KMS-11 (cell line): ENCODE results near the gene OR13C5.
"Not testable (repeated sequence)": the region's sequence is repeated elsewhere in the genome, so short reads cannot be mapped to it uniquely, and the experiment has no call there.

Experiments
- H2AFZ ChIP-seq: fragments of 200-600 bp; sonication (generic); 2 replicates; pipeline ENCODE4 v1.6.1; 2016; ENCODE audit warnings: antibody characterized with exemption, mixed run types, low read depth
- H3K27ac ChIP-seq: fragments of 200-600 bp; sonication (generic); 2 replicates; pipeline ENCODE4 v1.6.1; 2016; ENCODE audit warnings: mild to moderate bottlenecking, mixed run types
- H3K27me3 ChIP-seq: fragments of 200-600 bp; sonication (generic); 2 replicates; pipeline ENCODE4 v1.6.1; 2017; ENCODE audit warnings: mild to moderate bottlenecking, low read depth, mixed run types, moderate library complexity; ENCODE audit not compliant: insufficient read depth
- H3K36me3 ChIP-seq: fragments of 200-600 bp; sonication (generic); 2 replicates; pipeline ENCODE4 v1.6.1; 2017; ENCODE audit warnings: mild to moderate bottlenecking, mixed run types; ENCODE audit not compliant: insufficient read depth
- H3K4me1 ChIP-seq: fragments of 200-600 bp; sonication (generic); 2 replicates; pipeline ENCODE4 v1.6.1; 2016; ENCODE audit warnings: mild to moderate bottlenecking, low read depth, mixed run types; ENCODE audit not compliant: poor library complexity, severe bottlenecking
- H3K4me2 ChIP-seq: fragments of 200-600 bp; sonication (generic); 2 replicates; pipeline ENCODE4 v1.7.0; 2016; ENCODE audit warnings: mild to moderate bottlenecking, mixed run types
- H3K4me3 ChIP-seq: fragments of 200-600 bp; sonication (generic); IDR thresholded peaks from 2 replicates; pipeline ENCODE4 v1.6.1; 2017; ENCODE audit warnings: low read depth, low read length, mixed read lengths; ENCODE audit not compliant: insufficient read depth
- H3K79me2 ChIP-seq: fragments of 200-600 bp; sonication (generic); 2 replicates; pipeline ENCODE4 v1.6.1; 2016; ENCODE audit warnings: low read depth, mixed run types; ENCODE audit not compliant: insufficient read depth
- H3K9ac ChIP-seq: fragments of 200-600 bp; sonication (generic); 2 replicates; pipeline ENCODE4 v1.6.1; 2016; ENCODE audit warnings: mild to moderate bottlenecking, mixed run types
- H4K20me1 ChIP-seq: fragments of 200-600 bp; sonication (generic); 2 replicates; pipeline ENCODE4 v1.6.1; 2016; ENCODE audit warnings: mild to moderate bottlenecking, mixed run types; ENCODE audit not compliant: insufficient read depth
- TF ChIP-seq, protein P1 (sequence below): fragments of 200-600 bp; sonication (generic); conservative IDR thresholded peaks from 2 replicates; pipeline ENCODE4 v1.6.1; 2017; ENCODE audit warnings: low read depth, mild to moderate bottlenecking, antibody characterized with exemption, low read length, moderate library complexity, mixed read lengths

The OR13C5 gene, protein sequence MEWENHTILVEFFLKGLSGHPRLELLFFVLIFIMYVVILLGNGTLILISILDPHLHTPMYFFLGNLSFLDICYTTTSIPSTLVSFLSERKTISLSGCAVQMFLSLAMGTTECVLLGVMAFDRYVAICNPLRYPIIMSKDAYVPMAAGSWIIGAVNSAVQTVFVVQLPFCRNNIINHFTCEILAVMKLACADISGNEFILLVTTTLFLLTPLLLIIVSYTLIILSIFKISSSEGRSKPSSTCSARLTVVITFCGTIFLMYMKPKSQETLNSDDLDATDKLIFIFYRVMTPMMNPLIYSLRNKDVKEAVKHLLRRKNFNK

DNA sequence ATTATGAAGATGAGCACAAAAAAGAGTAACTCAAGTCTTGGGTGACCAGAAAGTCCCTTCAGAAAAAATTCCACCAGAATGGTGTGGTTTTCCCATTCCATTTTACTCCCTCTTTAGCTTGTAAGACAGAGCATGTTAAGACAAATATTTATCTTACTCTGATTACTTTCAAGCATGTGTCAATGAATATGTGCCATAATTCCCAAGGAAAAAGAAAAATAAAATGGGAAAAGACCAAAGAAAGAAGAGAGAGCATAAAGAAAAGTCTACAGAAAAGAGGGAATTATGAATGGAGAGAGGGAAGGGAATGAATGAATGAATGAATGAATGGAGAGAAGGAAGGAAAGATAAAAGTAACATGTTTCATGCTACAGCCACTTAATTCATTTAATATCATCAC lies at the start of gene OR13C5:
TSS of gene OR13C5 (minus strand) at position 101 of the 400 bp plus-strand sequence. CDS start at position 101, 0 bp downstream.
- not testable (repeated sequence) for H3K4me2 ChIP-seq, H2AFZ ChIP-seq, H3K4me1 ChIP-seq, H3K36me3 ChIP-seq, H3K27me3 ChIP-seq, H3K4me3 ChIP-seq, H3K79me2 ChIP-seq, H3K9ac ChIP-seq, H3K27ac ChIP-seq, H4K20me1 ChIP-seq

- TF ChIP-seq, protein P1, sequence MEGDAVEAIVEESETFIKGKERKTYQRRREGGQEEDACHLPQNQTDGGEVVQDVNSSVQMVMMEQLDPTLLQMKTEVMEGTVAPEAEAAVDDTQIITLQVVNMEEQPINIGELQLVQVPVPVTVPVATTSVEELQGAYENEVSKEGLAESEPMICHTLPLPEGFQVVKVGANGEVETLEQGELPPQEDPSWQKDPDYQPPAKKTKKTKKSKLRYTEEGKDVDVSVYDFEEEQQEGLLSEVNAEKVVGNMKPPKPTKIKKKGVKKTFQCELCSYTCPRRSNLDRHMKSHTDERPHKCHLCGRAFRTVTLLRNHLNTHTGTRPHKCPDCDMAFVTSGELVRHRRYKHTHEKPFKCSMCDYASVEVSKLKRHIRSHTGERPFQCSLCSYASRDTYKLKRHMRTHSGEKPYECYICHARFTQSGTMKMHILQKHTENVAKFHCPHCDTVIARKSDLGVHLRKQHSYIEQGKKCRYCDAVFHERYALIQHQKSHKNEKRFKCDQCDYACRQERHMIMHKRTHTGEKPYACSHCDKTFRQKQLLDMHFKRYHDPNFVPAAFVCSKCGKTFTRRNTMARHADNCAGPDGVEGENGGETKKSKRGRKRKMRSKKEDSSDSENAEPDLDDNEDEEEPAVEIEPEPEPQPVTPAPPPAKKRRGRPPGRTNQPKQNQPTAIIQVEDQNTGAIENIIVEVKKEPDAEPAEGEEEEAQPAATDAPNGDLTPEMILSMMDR = no peak
- no peaks in the 10 kb centered on the region for H3K36me3 ChIP-seq
Measured at GRCh38 chr9:104635456-104635855, 36.2 kb upstream of the OR13C5 start.

DNA sequence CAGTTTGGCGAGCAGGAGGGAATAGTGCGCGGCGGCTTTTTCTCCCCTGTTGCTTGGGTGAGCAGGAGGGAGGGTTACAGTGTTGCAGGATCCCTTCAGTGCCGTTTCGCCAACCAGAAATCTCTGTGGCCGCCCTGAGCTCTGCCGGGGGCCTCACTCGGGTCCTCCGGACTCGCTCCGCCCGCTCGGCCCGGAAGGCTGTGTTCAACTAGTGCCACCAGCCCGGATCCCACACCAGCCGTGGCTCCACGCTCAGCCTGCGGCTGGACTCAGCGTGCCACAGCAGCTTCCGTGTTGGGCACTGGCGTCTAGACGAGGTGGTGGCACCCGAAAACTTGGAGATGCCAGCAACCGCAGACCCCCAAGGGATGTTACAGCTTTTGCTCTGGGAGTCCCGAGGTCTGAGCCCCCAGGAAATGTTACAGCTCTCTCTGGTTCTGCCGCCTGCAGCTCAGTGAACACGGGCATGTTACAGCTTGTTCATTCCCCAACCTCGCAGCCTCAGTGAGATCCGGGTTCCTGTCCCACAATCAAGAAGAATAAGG lies 34.8 kb upstream of the OR13C5 start:
- Histone ChIP-seq H3K27me3 (no peaks in the 10 kb centered on the region), H2AFZ (no peak overlapping the region), H3K79me2 (no peaks in the 10 kb centered on the region), H3K4me1 (no peaks in the 10 kb centered on the region), H3K9ac (no peak overlapping the region), H3K4me2 (no peak overlapping the region), H3K27ac (no peak overlapping the region), H3K36me3 (no peaks in the 10 kb centered on the region), H4K20me1 (no peaks in the 10 kb centered on the region), H3K4me3 (no peak overlapping the region)
- TF ChIP-seq, protein P1 = no peak

More at GRCh38 chr9:104635456-104635855, 36.2 kb upstream of the OR13C5 start:
- no peaks in the 10 kb centered on the region for H4K20me1 ChIP-seq
- no peak overlapping the region for H2AFZ ChIP-seq
- H3K4me1 ChIP-seq = no peaks in the 10 kb centered on the region
- no peaks in the 10 kb centered on the region for H3K27me3 ChIP-seq
- no peak overlapping the region for H3K4me3 ChIP-seq
- H3K9ac ChIP-seq = no peak overlapping the region
- H3K27ac ChIP-seq = no peak overlapping the region
- no peaks in the 10 kb centered on the region for H3K79me2 ChIP-seq
- H3K4me2 ChIP-seq = no peak overlapping the region

GRCh38 chr9:104625964-104626363 lies 26.8 kb upstream of the OR13C5 start:
- not testable (repeated sequence) for H3K79me2 ChIP-seq, H3K36me3 ChIP-seq, H4K20me1 ChIP-seq, H3K27ac ChIP-seq, H3K4me2 ChIP-seq, H3K4me1 ChIP-seq, H3K9ac ChIP-seq, H2AFZ ChIP-seq, H3K4me3 ChIP-seq, H3K27me3 ChIP-seq

DNA sequence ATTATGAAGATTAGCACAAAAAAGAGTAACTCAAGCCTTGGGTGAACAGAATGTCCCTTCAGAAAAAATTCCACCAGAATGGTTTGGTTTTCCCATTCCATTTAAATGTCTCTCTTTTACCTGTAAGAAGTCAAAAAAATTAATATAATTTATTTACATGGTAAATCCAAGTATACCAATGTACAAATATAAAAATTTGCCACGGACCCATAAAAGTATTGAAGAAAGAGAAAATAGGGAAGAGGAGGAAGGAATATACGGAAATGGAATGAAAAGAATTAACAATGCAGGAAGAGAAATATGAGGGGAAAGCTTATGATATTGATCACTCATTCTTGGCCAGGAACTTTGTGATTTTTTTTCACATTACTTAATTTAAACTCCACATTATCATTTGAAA lies 18.9 kb upstream of the OR13C5 start, which contains the start of gene OR13C9:
TSS of gene OR13C9 (minus strand) at position 101 of the 400 bp plus-strand sequence. CDS start at position 101, 0 bp downstream.
- no peaks in the 10 kb centered on the region for H3K27me3 ChIP-seq
- H3K4me3 ChIP-seq = no peak within 1 kb of the TSS
- no peaks in the 10 kb centered on the region for H3K36me3 ChIP-seq
- H3K4me1 ChIP-seq = no peaks in the 10 kb centered on the region
- H3K27ac ChIP-seq = no peak within 1 kb of the TSS
- no peaks in the 10 kb centered on the region for H4K20me1 ChIP-seq
- H3K9ac ChIP-seq = no peak within 1 kb of the TSS
- H2AFZ ChIP-seq = no peak within 1 kb of the TSS
- H3K4me2 ChIP-seq = no peak within 1 kb of the TSS
- TF ChIP-seq, protein P1 = no peak
- no peaks in the 10 kb centered on the region for H3K79me2 ChIP-seq
